Uterus (tissue), 2 donors: ENCODE results near the gene KCNIP1.

Experiments
- POLR2A ChIP-seq, 2 donors: fragments of 450-650 bp; IDR thresholded peaks; one replicate each; pipeline ENCODE4 v1.6.1; 2016; ENCODE audit warnings: antibody characterized with exemption in 2 of 2, mild to moderate bottlenecking in 1 of 2, moderate library complexity in 1 of 2
- TF ChIP-seq, protein P1 (sequence below), 4 experiments: fragments of 200-600 bp in 2 of 4; fragments of 450-650 bp in 2 of 4; sonication (generic) in 2 of 4; IDR thresholded peaks; one replicate each; pipeline ENCODE4 v1.5.1; 2016 to 2019; ENCODE audit warnings: antibody characterized with exemption in 4 of 4, mild to moderate bottlenecking in 2 of 4, moderate library complexity in 1 of 4

DNA sequence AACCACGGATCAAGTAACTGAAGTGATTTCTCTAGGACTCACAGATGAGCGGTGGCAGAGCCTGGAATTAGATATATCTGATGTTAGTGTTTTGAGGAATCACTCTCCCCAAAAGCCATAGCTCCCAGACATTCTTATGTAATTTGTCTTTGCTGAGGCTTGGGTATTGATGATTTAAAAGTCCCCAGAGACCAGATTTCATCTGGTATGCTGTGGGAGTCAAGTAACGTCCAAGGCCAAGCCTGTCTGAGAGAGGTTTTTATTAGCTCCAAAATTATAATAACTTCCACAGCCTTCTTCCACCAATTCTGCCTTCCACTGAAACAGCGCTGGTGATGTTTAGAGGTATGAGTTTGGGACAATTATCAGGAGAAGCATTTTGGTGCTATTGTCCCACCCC lies 21.3 kb upstream of the KCNIP1 start:
- TF ChIP-seq, protein P1, sequence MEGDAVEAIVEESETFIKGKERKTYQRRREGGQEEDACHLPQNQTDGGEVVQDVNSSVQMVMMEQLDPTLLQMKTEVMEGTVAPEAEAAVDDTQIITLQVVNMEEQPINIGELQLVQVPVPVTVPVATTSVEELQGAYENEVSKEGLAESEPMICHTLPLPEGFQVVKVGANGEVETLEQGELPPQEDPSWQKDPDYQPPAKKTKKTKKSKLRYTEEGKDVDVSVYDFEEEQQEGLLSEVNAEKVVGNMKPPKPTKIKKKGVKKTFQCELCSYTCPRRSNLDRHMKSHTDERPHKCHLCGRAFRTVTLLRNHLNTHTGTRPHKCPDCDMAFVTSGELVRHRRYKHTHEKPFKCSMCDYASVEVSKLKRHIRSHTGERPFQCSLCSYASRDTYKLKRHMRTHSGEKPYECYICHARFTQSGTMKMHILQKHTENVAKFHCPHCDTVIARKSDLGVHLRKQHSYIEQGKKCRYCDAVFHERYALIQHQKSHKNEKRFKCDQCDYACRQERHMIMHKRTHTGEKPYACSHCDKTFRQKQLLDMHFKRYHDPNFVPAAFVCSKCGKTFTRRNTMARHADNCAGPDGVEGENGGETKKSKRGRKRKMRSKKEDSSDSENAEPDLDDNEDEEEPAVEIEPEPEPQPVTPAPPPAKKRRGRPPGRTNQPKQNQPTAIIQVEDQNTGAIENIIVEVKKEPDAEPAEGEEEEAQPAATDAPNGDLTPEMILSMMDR (IDR thresholded peaks at IDR 0.05), result no peak
- TF ChIP-seq POLR2A (IDR thresholded peaks at IDR 0.05), result no peak
